Esophagus squamous epithelium (tissue), 5 donors: Measurements from ENCODE around the gene OSBPL9. TPM values are rescaled to one million over a fixed set of nuclear protein-coding genes. Genes with fewer than 3 reads are reported as not detected.

Experiments
- DNase-seq: peaks from one replicate; lab custom pipeline; 2025; lab: John Stamatoyannopoulos, UW
- H3K27ac ChIP-seq, 4 donors: fragments of 200-600 bp; sonication (generic); one replicate each; pipeline ENCODE4 v1.5.1; 2016 to 2019; ENCODE audit warnings: mild to moderate bottlenecking in 1 of 4
- H3K27me3 ChIP-seq, 4 donors: fragments of 200-600 bp; sonication (generic); 1 replicate in 3 of 4; 2 replicates in 1 of 4; pipeline versions ENCODE4 v1.5.1 to v1.6.0; 2017 to 2021; ENCODE audit warnings: antibody characterized with exemption in 1 of 4
- H3K36me3 ChIP-seq, 3 donors: fragments of 200-600 bp; sonication (generic); one replicate each; pipeline ENCODE4 v1.5.1; 2016 to 2019
- H3K4me1 ChIP-seq, 3 donors: fragments of 200-600 bp; sonication (generic); one replicate each; pipeline ENCODE4 v1.5.1; 2017 to 2019
- H3K4me3 ChIP-seq, 4 donors: fragments of 200-600 bp; sonication (generic); 1 replicate in 3 of 4; 2 replicates in 1 of 4; pipeline ENCODE4 v1.5.1; 2016 to 2019; ENCODE audit warnings: mild to moderate bottlenecking in 2 of 4, moderate library complexity in 1 of 4
- H3K9me3 ChIP-seq, 3 donors: fragments of 200-600 bp; sonication (generic); one replicate each; pipeline ENCODE4 v1.5.1; 2016 to 2019
- CTCF ChIP-seq, 6 experiments: fragments of 450-650 bp in 4 of 6; fragments of 200-600 bp in 2 of 6; sonication (generic) in 2 of 6; IDR thresholded peaks; one replicate each; pipeline ENCODE4 v1.5.1; 2016 to 2019; ENCODE audit warnings: antibody characterized with exemption in 6 of 6, mild to moderate bottlenecking in 4 of 6, moderate library complexity in 4 of 6
- POLR2A ChIP-seq, 4 donors: fragments of 450-650 bp; IDR thresholded peaks; one replicate each; pipeline ENCODE4 v1.6.1; 2017; ENCODE audit warnings: antibody characterized with exemption in 4 of 4, mild to moderate bottlenecking in 4 of 4, moderate library complexity in 3 of 4
- WGBS, 2 donors: methylation state at CpG; one replicate each; pipeline ENCODE4 v1.1.5; 2018; 5-methylcytosine and 5-hydroxymethylcytosine counted together
- intact Hi-C: fragments of 100-400 bp; cut with DNase I; formaldehyde crosslinking; loops from one replicate; pipeline ENCODE4 v1.15.0; 2022
- total RNA-seq, 4 donors: library from RNA; depleted of rRNA; stranded (reverse); fragments of >200 nt; gene quantifications; one replicate each; pipeline ENCODE4 v1.1.0, GENCODE V29; 2016
- donor health status: DM: yes; HTN: yes; CAD: no.

Gene OSBPL9
- total RNA-seq, 4 donors from 2014 or later: 13.9 to 71.9 (median 37.4) TPM

GRCh38 chr1:51708911-51709760, 92.2 kb downstream of the OSBPL9 start:
- no peak for TF ChIP-seq CTCF (IDR thresholded peaks at IDR 0.05)

GRCh38 chr1:51709951-51710350, 93.1 kb downstream of the OSBPL9 start:
- intact Hi-C loops: no loop called here
- no peaks in the 10 kb centered on the region for H3K4me1 ChIP-seq
- H3K9me3 ChIP-seq: no peaks in the 10 kb centered on the region
- no peaks in the 10 kb centered on the region for H3K27me3 ChIP-seq
- 76 to 90% methylated on average over 2 of the region's 2 CpGs for WGBS, 2 donors
- H3K36me3 ChIP-seq: peaks cover 0 to 6% (median 0%) of the 10 kb centered on the region in 3 donors
- no peak for DNase-seq
- no peak for TF ChIP-seq CTCF (IDR thresholded peaks at IDR 0.05)
- no peak for TF ChIP-seq POLR2A (IDR thresholded peaks at IDR 0.05)
- no peak overlapping the region for H3K27ac ChIP-seq
- H3K4me3 ChIP-seq: no peak overlapping the region

More at GRCh38 chr1:51708911-51709760, 92.2 kb downstream of the OSBPL9 start:
- H3K27ac ChIP-seq: no peak overlapping the region
- no peaks in the 10 kb centered on the region for H3K27me3 ChIP-seq
- no peak overlapping the region for H3K4me3 ChIP-seq
- H3K9me3 ChIP-seq: no peaks in the 10 kb centered on the region
- DNase-seq: no peak
- intact Hi-C loops: no loop called here
- 70 to 80% methylated on average over 2 to 14 of the region's 15 CpGs for WGBS, 2 donors
- no peaks in the 10 kb centered on the region for H3K36me3 ChIP-seq
- H3K4me1 ChIP-seq: no peaks in the 10 kb centered on the region

GRCh38 chr1:51712590-51712989, 95.7 kb downstream of the OSBPL9 start:
- Histone ChIP-seq H3K27me3 (no peaks in the 10 kb centered on the region), H3K4me3 (no peak overlapping the region), H3K27ac (no peak overlapping the region), H3K9me3 (no peaks in the 10 kb centered on the region), H3K4me1 (no peaks in the 10 kb centered on the region), H3K36me3 (peaks cover 0 to 26% (median 0%) of the 10 kb centered on the region in 3 donors)
- intact Hi-C loops: no loop called here
- DNase-seq: no peak
- TF ChIP-seq CTCF (IDR thresholded peaks at IDR 0.05): no peak
- TF ChIP-seq POLR2A (IDR thresholded peaks at IDR 0.05): no peak
- 100% methylated on average over 1 of the region's 1 CpG for WGBS, 2 donors

GRCh38 chr1:51714374-51715019, 97.6 kb downstream of the OSBPL9 start:
- no peaks in the 10 kb centered on the region for H3K27me3 ChIP-seq
- TF ChIP-seq CTCF (IDR thresholded peaks at IDR 0.05): no peak
- no peaks in the 10 kb centered on the region for H3K4me1 ChIP-seq
- H3K36me3 ChIP-seq: peaks cover 0 to 31% (median 0%) of the 10 kb centered on the region in 3 donors
- intact Hi-C loops: no loop called here
- DNase-seq: no peak
- no peak overlapping the region for H3K27ac ChIP-seq
- 91 to 96% methylated on average over 8 of the region's 8 CpGs for WGBS, 2 donors
- H3K9me3 ChIP-seq: no peaks in the 10 kb centered on the region
- H3K4me3 ChIP-seq: no peak overlapping the region

- no peak overlapping the region for H3K4me3 ChIP-seq
- H3K27ac ChIP-seq: no peak overlapping the region
- DNase-seq: no peak
- peaks cover 0 to 31% (median 0%) of the 10 kb centered on the region in 3 donors for H3K36me3 ChIP-seq
- H3K4me1 ChIP-seq: no peaks in the 10 kb centered on the region
- no peaks in the 10 kb centered on the region for H3K9me3 ChIP-seq
- intact Hi-C loops: no loop called here
- WGBS, 2 donors: 93 to 100% methylated on average over 4 of the region's 4 CpGs
- no peak for TF ChIP-seq POLR2A (IDR thresholded peaks at IDR 0.05)
- no peak for TF ChIP-seq CTCF (IDR thresholded peaks at IDR 0.05)
- H3K27me3 ChIP-seq: no peaks in the 10 kb centered on the region
These were observed 98.5 kb downstream of the OSBPL9 start for GRCh38 chr1:51715369-51715768.
